Measurements from ENCODE around the gene HAND2.

HAND2 gene

DNA sequence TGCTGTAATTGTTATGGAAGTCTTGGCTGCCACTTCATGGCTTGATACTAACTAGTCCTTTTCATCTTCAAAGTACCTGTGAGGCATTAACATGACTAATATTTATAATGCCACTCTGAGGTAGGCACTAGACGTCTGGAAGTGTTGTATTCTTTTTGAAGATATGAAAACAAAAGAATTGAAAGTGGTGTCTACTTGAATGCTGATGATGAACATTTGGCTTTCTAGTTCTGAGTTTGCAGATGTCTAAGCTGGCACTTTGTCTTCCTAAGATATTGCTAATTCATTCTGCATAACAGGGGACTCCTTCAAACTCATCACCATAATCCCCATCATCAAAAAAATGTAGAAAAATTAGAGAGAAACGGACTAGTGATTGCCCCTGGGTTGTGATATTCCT lies 41.6 kb upstream of the HAND2 start:
- ChIA-PET CTCF (no interaction called here), POLR2A (no interaction called here)
- Histone ChIP-seq H3K27me3 (replicated peaks in 2 of 5; ENCODE audit: control insufficient read depth in 4 of 5, insufficient read depth in 5 of 5, low read length in 4 of 5) (peaks cover 2 to 19% (median 7%) of the 10 kb centered on the region in 5 experiments), H3K9me3 (ENCODE audit: control extremely low read depth in 1 of 5, control insufficient read depth in 4 of 5, insufficient read depth in 2 of 5, low read depth in 1 of 5, low read length in 4 of 5) (no peaks in the 10 kb centered on the region), H3K27ac (ENCODE audit: insufficient read depth in 1 of 2, low read depth in 1 of 2, low read length in 2 of 2, poor library complexity in 1 of 2, severe bottlenecking in 2 of 2) (no peak overlapping the region), H3K36me3 (ENCODE audit: control insufficient read depth in 4 of 4, insufficient read depth in 4 of 4, low read length in 3 of 4) (no peaks in the 10 kb centered on the region), H3K4me1 (ENCODE audit: control extremely low read depth in 1 of 4, control insufficient read depth in 4 of 4, insufficient read depth in 4 of 4, low read length in 3 of 4) (no peaks in the 10 kb centered on the region), H3K4me3 (ENCODE audit: control insufficient read depth in 1 of 7, extremely low read depth in 1 of 7, insufficient read depth in 4 of 7, low read depth in 2 of 7, low read length in 6 of 7) (no peak overlapping the region)
- 67% methylated on average over 1 of the region's 2 CpGs for WGBS (ENCODE audit: insufficient coverage)
- no peak for DNase-seq

GRCh38 chr4:173565281-173565680 lies 35.3 kb upstream of the HAND2 start:
- H3K4me3 ChIP-seq (ENCODE audit: control insufficient read depth in 1 of 7, extremely low read depth in 1 of 7, insufficient read depth in 4 of 7, low read depth in 2 of 7, low read length in 6 of 7): no peak overlapping the region
- H3K9me3 ChIP-seq (ENCODE audit: control extremely low read depth in 1 of 5, control insufficient read depth in 4 of 5, insufficient read depth in 2 of 5, low read depth in 1 of 5, low read length in 4 of 5): no peaks in the 10 kb centered on the region
- peaks cover 0 to 7% (median 2%) of the 10 kb centered on the region in 5 experiments for H3K27me3 ChIP-seq (replicated peaks in 2 of 5; ENCODE audit: control insufficient read depth in 4 of 5, insufficient read depth in 5 of 5, low read length in 4 of 5)
- H3K36me3 ChIP-seq (ENCODE audit: control insufficient read depth in 4 of 4, insufficient read depth in 4 of 4, low read length in 3 of 4): no peaks in the 10 kb centered on the region
- ChIA-PET CTCF (no interaction called here), POLR2A (no interaction called here)
- DNase-seq: no peak
- 93% methylated on average over 2 of the region's 2 CpGs for WGBS (ENCODE audit: insufficient coverage)
- H3K27ac ChIP-seq (ENCODE audit: insufficient read depth in 1 of 2, low read depth in 1 of 2, low read length in 2 of 2, poor library complexity in 1 of 2, severe bottlenecking in 2 of 2): no peak overlapping the region
- H3K4me1 ChIP-seq (ENCODE audit: control extremely low read depth in 1 of 4, control insufficient read depth in 4 of 4, insufficient read depth in 4 of 4, low read length in 3 of 4): no peaks in the 10 kb centered on the region

- no peak overlapping the region for H3K4me3 ChIP-seq (ENCODE audit: control insufficient read depth in 1 of 7, extremely low read depth in 1 of 7, insufficient read depth in 4 of 7, low read depth in 2 of 7, low read length in 6 of 7)
- DNase-seq: no peak
- CTCF ChIA-PET: no interaction called here
- H3K9me3 ChIP-seq (ENCODE audit: control extremely low read depth in 1 of 5, control insufficient read depth in 4 of 5, insufficient read depth in 2 of 5, low read depth in 1 of 5, low read length in 4 of 5): no peaks in the 10 kb centered on the region
- POLR2A ChIA-PET: no interaction called here
- H3K4me1 ChIP-seq (ENCODE audit: control extremely low read depth in 1 of 4, control insufficient read depth in 4 of 4, insufficient read depth in 4 of 4, low read length in 3 of 4): no peaks in the 10 kb centered on the region
- H3K27ac ChIP-seq (ENCODE audit: insufficient read depth in 1 of 2, low read depth in 1 of 2, low read length in 2 of 2, poor library complexity in 1 of 2, severe bottlenecking in 2 of 2): no peak overlapping the region
- peaks cover 0 to 7% (median 2%) of the 10 kb centered on the region in 5 experiments for H3K27me3 ChIP-seq (replicated peaks in 2 of 5; ENCODE audit: control insufficient read depth in 4 of 5, insufficient read depth in 5 of 5, low read length in 4 of 5)
- WGBS (ENCODE audit: insufficient coverage): 100% methylated on average over 2 of the region's 2 CpGs
- H3K36me3 ChIP-seq (ENCODE audit: control insufficient read depth in 4 of 4, insufficient read depth in 4 of 4, low read length in 3 of 4): no peaks in the 10 kb centered on the region
These were observed 34.4 kb upstream of the HAND2 start for GRCh38 chr4:173564461-173564860.

DNA sequence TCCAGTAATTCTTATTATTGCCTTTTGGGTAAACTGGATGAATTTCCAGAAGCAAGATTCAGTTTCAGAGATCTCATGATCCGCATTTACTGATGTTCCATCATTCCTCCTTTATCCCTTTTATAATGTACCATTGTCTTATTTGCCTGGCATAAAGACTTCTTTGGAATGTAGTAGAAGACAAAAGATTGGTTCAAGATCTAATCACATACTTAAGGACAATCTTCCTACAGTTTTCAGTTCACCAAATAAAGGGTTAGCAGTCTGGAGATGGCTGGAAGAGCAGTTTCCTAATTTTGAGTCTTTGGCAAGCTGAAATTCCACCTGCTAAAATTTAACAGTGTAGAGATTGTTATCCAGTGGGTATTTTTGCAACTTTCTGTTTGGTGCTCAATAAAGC lies 30.9 kb upstream of the HAND2 start:
- no peaks in the 10 kb centered on the region for H3K36me3 ChIP-seq (ENCODE audit: control insufficient read depth in 4 of 4, insufficient read depth in 4 of 4, low read length in 3 of 4)
- no peaks in the 10 kb centered on the region for H3K4me1 ChIP-seq (ENCODE audit: control extremely low read depth in 1 of 4, control insufficient read depth in 4 of 4, insufficient read depth in 4 of 4, low read length in 3 of 4)
- H3K9me3 ChIP-seq (ENCODE audit: control extremely low read depth in 1 of 5, control insufficient read depth in 4 of 5, insufficient read depth in 2 of 5, low read depth in 1 of 5, low read length in 4 of 5): no peaks in the 10 kb centered on the region
- CTCF ChIA-PET: no interaction called here
- no peak for DNase-seq
- no CpG with 5 or more reads among the region's 1 CpG for WGBS (ENCODE audit: insufficient coverage)
- H3K4me3 ChIP-seq (ENCODE audit: control insufficient read depth in 1 of 7, extremely low read depth in 1 of 7, insufficient read depth in 4 of 7, low read depth in 2 of 7, low read length in 6 of 7): no peak overlapping the region
- H3K27ac ChIP-seq (ENCODE audit: insufficient read depth in 1 of 2, low read depth in 1 of 2, low read length in 2 of 2, poor library complexity in 1 of 2, severe bottlenecking in 2 of 2): no peak overlapping the region
- H3K27me3 ChIP-seq (replicated peaks in 2 of 5; ENCODE audit: control insufficient read depth in 4 of 5, insufficient read depth in 5 of 5, low read length in 4 of 5): peaks cover 4 to 12% (median 7%) of the 10 kb centered on the region in 5 experiments
- POLR2A ChIA-PET: no interaction called here

DNA sequence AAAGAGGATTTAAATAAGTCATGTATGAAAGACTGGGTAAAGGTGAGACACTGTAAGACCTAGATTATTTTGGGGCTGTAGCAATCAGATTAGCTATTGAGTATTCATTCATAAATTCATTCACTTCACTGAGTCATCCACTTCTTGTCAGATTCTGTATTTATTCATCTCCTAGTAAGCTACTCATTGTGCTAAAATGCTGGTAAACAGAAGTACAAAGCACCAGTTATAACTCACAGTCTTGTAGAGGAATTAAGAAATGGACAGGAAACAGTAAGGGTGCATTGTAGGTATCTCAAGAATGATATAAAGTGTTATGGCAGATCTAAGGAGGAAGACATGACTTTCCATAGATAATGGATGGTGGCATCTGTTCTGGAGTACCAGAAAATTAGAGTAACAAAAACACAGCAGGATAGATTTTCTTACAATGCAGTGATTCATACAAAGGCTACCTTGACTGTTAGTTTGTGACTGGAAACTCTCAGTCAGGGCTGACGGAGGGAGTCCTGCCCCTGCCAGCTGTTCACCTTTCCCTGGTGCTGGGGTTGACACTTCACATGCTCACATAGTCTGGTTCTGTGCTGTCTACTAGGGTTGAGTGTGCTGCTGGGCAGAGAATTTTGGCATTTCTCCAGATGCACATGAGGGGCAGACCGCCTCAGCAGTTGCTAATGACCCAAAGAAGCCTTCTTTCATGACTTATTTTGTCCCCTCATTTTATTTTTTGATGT lies 26.5 kb upstream of the HAND2 start:
- CTCF ChIA-PET: no interaction called here
- WGBS (ENCODE audit: insufficient coverage): 89% methylated on average over 2 of the region's 2 CpGs
- H3K9me3 ChIP-seq (ENCODE audit: control extremely low read depth in 1 of 5, control insufficient read depth in 4 of 5, insufficient read depth in 2 of 5, low read depth in 1 of 5, low read length in 4 of 5): no peaks in the 10 kb centered on the region
- H3K4me3 ChIP-seq (ENCODE audit: control insufficient read depth in 1 of 7, extremely low read depth in 1 of 7, insufficient read depth in 4 of 7, low read depth in 2 of 7, low read length in 6 of 7): no peak overlapping the region
- no peaks in the 10 kb centered on the region for H3K36me3 ChIP-seq (ENCODE audit: control insufficient read depth in 4 of 4, insufficient read depth in 4 of 4, low read length in 3 of 4)
- POLR2A ChIA-PET: no interaction called here
- no peak overlapping the region for H3K27ac ChIP-seq (ENCODE audit: insufficient read depth in 1 of 2, low read depth in 1 of 2, low read length in 2 of 2, poor library complexity in 1 of 2, severe bottlenecking in 2 of 2)
- no peak for DNase-seq
- H3K4me1 ChIP-seq (ENCODE audit: control extremely low read depth in 1 of 4, control insufficient read depth in 4 of 4, insufficient read depth in 4 of 4, low read length in 3 of 4): no peaks in the 10 kb centered on the region
- H3K27me3 ChIP-seq (replicated peaks in 2 of 5; ENCODE audit: control insufficient read depth in 4 of 5, insufficient read depth in 5 of 5, low read length in 4 of 5): peaks cover 3 to 30% (median 13%) of the 10 kb centered on the region in 5 experiments

DNA sequence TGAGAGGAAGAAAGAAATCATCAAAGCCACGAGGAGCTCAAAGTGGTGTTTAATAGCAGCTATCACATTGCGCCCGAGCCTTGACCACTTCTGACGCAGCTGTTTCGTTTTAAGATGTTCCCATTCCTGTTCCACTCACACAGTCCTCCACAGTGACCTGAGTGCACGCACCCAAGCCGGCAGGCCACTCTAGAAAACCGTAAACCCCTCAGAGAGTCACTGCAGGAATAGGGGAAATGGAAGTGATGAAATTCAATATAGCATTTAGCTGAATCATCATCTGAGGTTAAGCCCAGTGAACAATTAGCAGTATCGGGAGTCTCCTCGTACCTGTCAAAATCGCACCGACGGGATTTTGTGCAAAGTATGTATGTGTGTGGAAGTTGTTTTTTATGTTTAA lies 17.9 kb upstream of the HAND2 start:
- Histone ChIP-seq H3K36me3 (ENCODE audit: control insufficient read depth in 4 of 4, insufficient read depth in 4 of 4, low read length in 3 of 4) (no peaks in the 10 kb centered on the region), H3K4me3 (ENCODE audit: control insufficient read depth in 1 of 7, extremely low read depth in 1 of 7, insufficient read depth in 4 of 7, low read depth in 2 of 7, low read length in 6 of 7) (no peak overlapping the region), H3K4me1 (ENCODE audit: control extremely low read depth in 1 of 4, control insufficient read depth in 4 of 4, insufficient read depth in 4 of 4, low read length in 3 of 4) (no peaks in the 10 kb centered on the region), H3K27ac (ENCODE audit: insufficient read depth in 1 of 2, low read depth in 1 of 2, low read length in 2 of 2, poor library complexity in 1 of 2, severe bottlenecking in 2 of 2) (no peak overlapping the region), H3K27me3 (replicated peaks in 2 of 5; ENCODE audit: control insufficient read depth in 4 of 5, insufficient read depth in 5 of 5, low read length in 4 of 5) (peaks cover 13 to 84% (median 46%) of the 10 kb centered on the region in 5 experiments), H3K9me3 (ENCODE audit: control extremely low read depth in 1 of 5, control insufficient read depth in 4 of 5, insufficient read depth in 2 of 5, low read depth in 1 of 5, low read length in 4 of 5) (no peaks in the 10 kb centered on the region)
- POLR2A ChIA-PET: no interaction called here
- DNase-seq: no peak
- CTCF ChIA-PET: interaction anchor here (0.9 to 1.2 kb wide), 3 partner anchors 11 to 70 kb away, joined by 3 to 5 read pairs (median 3); no protein-coding TSS in a partner anchor
- 68% methylated on average over 6 of the region's 13 CpGs for WGBS (ENCODE audit: insufficient coverage)

DNA sequence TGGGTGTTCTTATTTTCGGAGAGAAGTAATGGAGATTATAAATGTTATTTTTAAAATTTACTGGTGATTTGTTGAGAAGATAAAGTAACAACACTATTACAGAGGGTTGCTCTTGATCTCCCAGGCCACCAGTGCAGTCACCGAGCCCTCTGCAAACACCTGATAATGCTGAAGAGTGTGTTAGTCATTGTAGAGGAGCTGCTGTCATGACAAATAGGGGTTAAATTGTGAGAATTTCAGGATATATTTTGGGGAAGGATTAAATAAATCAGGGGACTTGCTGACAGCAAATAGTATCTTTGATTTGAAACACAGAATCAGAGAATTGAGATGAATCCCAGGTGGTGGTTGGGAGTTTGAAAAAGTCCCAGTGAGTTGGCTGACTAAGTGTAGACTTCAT lies 16.7 kb upstream of the HAND2 start:
- ChIA-PET POLR2A (no interaction called here), CTCF (no interaction called here)
- peaks cover 9 to 86% (median 48%) of the 10 kb centered on the region in 5 experiments for H3K27me3 ChIP-seq (replicated peaks in 2 of 5; ENCODE audit: control insufficient read depth in 4 of 5, insufficient read depth in 5 of 5, low read length in 4 of 5)

More for the DNA sequence above, 16.7 kb upstream of the HAND2 start:
- DNase-seq: no peak
- no peak overlapping the region for H3K4me3 ChIP-seq (ENCODE audit: control insufficient read depth in 1 of 7, extremely low read depth in 1 of 7, insufficient read depth in 4 of 7, low read depth in 2 of 7, low read length in 6 of 7)
- H3K27ac ChIP-seq (ENCODE audit: insufficient read depth in 1 of 2, low read depth in 1 of 2, low read length in 2 of 2, poor library complexity in 1 of 2, severe bottlenecking in 2 of 2): no peak overlapping the region
- WGBS (ENCODE audit: insufficient coverage): 90% methylated on average over 2 of the region's 2 CpGs
- H3K9me3 ChIP-seq (ENCODE audit: control extremely low read depth in 1 of 5, control insufficient read depth in 4 of 5, insufficient read depth in 2 of 5, low read depth in 1 of 5, low read length in 4 of 5): no peaks in the 10 kb centered on the region
- H3K36me3 ChIP-seq (ENCODE audit: control insufficient read depth in 4 of 4, insufficient read depth in 4 of 4, low read length in 3 of 4): no peaks in the 10 kb centered on the region
- H3K4me1 ChIP-seq (ENCODE audit: control extremely low read depth in 1 of 4, control insufficient read depth in 4 of 4, insufficient read depth in 4 of 4, low read length in 3 of 4): no peaks in the 10 kb centered on the region
